HG02884 (cell line): ENCODE measurements around the gene CARHSP1.
"Not testable (repeated sequence)": the region's sequence is repeated elsewhere in the genome, so short reads cannot be mapped to it uniquely, and the experiment has no call there.

Source experiments
- ATAC-seq: cut with Tn5 transposase; IDR thresholded peaks from one replicate; pipeline ENCODE4 v1.9.1; 2021; ENCODE audit warnings: mild to moderate bottlenecking, moderate library complexity; ENCODE audit not compliant: unreplicated experiment

The CARHSP1 gene

DNA sequence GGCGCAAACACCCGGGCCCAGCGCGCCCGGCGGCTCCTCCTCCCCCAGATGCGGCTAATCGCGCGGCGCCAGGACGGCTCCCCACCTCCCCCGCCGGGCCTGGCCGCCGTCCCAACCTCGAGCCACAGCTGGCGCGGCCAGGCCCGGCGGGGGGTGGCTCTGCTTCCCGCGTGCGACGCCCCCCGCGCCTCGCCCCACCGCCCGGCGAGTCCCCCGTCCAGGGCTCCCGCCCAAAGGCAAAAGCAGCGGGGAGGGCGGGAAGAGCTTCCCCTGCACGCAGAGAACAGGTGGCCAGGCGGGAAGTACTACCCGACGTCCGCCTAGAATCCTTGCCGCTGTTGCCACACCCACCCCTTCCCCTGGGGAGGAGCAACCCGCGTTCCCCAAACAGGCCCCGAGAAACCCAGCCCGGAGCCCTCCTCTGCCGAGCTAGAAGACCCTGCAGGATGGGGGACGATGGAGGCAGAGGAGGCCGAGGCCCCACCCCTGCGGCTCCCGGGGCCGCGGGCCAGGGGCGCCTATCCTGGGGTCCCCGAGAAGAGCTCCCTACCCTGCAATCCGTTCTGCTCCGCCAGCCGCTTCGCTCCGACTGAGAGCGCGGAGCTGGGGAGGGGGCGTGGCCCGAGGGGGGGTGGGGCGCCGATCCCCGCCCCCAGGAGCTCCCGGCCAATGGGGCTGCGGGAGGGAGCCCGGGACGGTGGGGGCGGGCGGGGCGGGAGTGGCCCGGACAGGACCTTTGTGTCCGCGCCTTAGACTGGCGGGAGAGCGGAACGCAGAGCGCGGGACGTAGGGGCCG, at the start of gene CARHSP1:
Gene CARHSP1 (minus strand): TSS at position 591 of the 796 bp plus-strand sequence. CDS start 9,678 bp downstream, outside the sequence.
- ATAC-seq = peak; percentile 58

DNA sequence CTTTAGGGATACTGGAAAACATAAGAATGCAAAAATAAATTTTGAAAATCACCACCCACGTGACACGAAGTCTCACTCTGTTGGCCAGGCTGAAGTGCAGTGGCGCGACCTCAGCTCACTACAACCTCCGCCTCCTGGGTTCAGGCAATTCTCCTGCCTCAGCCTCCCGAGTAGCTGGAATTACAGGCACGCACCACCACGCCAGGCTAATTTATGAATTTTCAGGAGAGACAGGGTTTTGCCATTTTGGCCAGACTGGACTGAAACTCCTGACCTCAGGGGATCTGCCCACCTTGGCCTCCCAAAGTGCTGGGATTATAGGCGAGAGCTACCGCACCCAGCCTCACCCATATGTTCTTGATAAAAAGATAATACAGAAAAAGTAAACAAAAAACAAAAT, 48.5 kb upstream of the CARHSP1 start:
- ATAC-seq = not testable (repeated sequence)

DNA sequence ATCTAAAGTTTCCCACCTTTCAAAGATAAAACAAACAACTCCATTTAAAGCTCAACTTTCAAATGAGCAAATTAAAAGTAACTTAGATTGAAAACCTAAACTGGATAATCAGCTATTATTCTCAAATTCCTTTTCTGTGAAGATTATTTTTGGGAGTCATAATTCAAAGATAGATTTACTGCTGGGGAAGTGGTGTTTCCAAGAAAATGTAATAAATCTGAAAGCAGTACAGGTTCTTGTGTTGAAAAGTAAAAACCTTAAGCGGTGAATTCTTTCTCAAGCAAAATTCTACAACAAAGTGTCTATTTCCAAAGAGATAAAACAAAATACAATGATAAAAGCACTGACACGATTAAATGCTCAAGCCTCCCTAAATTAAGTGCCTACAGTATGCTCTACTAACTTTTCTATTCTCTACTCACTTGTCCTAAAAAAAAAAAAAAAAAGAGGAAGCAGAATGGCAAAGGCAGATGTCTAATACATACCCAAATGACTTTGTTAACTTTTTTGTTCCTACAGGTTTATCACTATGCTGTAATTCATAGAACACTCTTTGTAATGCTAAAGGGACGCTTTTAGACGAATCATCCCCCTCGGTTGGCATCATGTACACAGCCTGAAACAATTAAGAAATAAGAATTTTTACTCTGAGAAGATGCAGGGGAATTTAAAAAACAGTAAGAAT, 47.9 kb upstream of the CARHSP1 start:
- no peak for ATAC-seq

DNA sequence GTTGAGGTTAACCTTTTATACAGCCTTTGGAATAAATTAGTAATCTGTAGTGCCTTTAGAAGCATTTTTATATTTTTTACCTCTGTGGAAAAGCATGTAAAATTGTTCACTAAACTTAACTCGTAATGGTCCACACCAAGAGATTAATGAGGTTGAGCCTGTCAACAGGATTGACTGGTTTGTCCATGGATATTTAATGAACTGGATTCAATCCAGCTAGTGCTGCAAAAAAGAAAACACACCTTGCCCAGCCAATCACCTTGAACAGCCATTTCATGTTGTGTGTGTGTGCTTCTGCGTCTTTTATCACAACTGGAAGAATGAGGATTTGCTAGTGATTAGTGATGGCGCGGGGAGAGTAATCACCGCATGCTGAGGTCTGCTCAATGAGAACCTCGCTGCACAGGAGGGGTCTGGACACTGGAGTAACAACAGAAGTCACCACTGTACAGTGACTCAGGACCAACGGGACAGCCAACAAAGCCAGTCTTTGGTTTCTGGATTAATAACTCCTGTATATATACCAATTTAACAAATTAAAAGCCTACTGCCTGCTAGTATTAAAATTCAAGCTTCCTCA, 47.0 kb upstream of the CARHSP1 start:
- no peak for ATAC-seq

DNA sequence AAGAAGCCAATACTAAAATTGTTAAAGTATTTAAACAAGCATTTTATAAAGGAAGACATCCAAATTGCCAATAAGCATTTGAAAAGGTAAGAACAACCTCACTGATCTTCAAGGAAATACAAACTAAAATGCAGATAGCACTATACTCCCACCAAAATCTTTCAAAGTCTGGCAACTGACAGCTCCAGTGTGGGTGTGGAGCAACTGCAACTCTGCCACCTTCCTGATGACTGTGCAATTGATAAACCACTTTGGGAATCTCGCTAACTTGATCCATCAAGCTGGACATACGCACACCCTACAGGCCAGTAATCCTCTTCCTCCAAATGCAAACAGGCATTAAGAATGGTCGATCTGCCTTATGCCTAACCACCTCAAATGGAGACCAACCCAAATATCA, 45.3 kb upstream of the CARHSP1 start:
- ATAC-seq = no peak

DNA sequence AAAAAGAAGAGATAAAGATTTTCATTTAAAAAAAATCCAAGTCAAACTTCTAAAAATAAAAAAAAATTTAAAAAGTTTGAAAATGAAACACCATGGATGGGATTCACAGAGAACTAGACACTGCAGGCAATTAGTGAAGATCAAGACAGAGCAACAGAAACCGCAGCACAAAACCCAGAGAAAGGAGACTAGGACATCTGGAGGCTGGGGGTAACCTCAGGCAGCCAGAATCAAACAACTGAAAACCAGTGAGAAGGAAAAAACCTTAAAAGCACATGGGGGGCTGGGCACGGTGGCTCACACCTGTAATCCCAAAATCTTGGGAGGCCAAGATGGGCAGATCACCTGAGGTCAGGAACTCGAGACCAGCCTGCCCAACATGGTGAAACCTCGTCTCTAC, 44.0 kb upstream of the CARHSP1 start:
- ATAC-seq = no peak

DNA sequence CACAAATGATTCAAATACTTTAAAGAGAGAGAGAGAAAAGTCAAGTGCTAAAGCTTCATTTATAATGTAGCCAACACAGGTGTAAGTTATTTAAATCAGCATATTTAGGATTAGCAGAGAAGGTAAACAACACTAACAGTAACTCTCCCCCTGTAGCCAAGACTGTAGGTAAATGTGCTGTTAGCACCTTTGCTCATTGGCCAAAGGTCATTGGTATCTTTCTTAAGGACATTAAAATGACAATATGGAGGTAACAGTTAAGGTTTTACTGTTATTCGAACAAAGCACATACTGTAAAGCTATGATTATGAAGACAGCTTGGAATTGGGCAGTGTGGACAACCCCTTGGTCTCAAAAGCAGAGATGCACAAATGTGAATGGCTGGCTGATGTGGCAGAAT, 42.0 kb upstream of the CARHSP1 start:
- ATAC-seq = no peak

DNA sequence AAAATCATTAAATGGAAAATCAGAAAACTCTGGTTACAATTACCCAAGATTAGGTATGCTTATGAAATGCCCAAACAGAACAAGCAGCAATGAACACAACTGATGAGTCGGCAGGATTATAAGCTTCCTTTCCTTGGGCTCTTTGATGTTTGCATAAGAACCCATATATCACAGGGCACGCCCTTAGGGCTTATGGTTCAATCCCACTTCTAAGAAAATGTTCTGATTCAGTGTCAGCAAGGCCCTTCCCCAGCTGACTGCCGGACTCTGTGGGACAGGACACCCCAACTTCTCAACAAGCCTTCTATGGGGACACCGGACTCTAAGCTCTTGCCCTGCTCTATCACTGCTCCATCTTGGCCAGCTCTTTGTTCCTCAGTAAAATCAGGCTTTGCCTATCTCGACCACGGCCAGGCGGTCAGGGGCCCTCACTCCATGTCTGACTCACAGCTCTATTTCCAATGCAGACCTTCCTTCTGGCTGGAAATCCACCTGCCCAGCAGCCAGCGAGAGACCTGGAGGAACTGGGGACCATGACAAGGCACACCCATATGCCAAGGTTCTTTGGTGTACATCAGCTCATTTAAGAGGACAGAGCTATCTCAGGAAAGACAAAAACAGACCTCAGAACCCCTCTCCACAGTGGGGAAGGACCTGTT, 40.1 kb upstream of the CARHSP1 start:
- ATAC-seq = no peak

DNA sequence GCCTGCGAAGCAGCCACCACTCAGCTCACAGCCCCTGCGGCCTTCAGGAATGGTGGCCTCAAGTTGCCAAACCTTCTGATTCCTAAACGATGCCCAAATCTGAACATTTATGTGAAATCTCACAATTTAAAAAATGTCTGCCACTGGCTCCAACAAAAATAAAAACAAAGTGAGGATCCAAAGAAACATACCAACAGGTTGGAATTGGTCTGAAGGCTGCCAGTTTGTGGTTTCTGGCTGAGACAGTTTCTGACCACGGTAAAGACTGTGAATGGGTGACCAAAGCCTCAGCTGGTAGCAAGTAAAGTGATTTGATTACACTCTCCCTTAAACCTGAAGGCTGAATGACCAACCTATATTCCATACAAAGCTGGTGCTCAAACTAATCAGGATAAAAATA, 38.3 kb upstream of the CARHSP1 start:
- no peak for ATAC-seq

DNA sequence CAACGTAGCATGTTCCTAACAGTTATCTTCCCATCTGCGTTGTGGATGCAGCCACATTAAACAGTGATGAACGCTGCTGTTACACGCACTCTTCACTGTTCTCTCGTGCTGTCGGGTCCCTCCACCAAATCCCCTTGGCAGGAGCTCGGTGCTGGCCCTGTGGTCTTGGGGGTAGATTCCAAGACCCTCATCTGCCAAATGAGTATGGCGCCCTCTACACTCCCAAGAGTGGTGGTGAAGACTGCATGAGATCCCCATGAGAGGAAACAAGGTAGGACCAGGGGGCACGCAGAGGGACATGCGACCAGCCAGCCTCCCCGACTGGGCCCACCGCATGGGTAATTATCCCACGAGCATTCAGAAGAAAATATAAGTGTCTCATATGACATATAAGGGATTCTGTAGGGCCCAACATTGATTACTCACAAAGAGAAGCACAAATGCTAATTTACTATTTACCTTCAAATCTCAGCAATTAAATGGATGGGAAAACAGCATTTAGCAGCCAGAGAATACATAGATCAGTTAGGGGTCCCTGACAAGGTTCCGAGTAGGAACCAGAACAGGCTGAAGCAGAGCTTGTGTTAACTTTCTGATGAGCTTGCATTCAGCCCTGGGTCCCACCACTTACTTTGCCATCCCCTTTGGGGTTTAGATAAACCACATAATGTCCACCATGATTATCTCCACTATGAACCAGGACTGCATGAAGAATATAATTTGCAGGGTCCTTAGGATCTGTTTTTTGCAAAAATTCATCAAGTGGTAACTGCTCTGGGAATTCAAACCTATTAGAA, 37.2 kb upstream of the CARHSP1 start:
- ATAC-seq = no peak

DNA sequence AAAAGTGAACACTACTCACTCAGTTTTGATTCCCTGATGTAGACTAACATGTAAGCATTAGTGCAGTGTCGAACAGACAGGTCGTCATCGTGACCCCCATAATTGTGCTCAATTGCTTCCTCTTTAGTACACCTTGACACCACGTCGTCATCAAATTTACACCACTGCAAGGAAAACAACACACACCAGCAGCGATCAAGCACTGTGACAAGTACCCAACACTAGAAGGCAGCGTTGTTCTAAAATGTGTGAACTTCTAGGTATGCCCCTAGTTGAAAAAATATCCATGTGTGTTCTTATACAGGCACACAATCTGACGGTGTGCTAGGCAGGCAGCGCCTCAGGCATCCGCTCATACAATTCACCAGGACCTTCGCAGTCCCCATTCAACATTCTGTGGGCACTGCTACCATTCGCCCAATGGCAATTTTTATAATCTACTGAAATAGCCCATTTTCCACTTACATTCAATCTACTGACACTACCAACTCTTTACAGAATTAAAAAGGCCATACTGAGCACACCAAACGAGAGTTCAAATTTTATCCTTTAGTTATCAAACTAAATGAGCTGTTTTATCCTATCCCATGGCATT, 36.5 kb upstream of the CARHSP1 start:
- no peak for ATAC-seq

DNA sequence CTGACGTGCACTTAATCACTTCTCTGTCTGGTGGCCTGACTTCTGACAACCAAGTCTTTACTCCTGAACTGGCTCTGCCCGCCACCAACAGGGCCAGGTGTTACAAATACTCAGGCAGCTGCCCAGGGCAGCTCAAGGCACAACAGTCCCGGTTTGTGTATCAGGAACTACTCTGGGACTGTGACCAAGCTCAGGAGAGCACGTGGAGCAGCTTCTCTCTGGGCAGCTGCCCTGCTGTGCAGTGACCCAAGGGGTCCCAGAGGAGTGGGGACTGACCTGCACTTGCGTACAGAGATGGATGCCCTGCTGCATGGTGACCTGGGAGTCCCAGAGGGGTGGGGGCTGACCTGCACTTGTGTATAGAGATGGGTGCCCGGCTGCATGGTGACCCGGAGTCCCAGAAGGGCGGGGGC, 35.2 kb upstream of the CARHSP1 start:
- ATAC-seq = no peak

DNA sequence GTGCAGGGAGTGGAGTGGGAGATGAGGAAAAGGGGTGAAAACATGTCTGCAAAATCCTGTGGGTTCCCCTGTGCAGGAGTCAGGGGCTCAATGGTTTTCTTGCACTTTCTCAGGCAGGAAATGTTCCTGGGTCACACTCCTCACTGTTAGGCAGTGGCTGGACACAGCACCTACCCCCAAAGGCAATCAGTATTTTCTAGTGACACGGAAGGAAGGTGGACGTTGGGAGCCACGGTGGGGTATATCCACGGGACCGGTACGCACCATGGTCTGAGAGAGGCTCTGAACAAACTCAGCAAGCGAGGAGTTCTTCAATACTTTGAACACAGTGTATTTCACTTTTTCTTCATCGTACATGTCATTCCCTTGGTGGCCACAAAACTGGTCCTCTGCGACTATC, 34.2 kb upstream of the CARHSP1 start:
- no peak for ATAC-seq

DNA sequence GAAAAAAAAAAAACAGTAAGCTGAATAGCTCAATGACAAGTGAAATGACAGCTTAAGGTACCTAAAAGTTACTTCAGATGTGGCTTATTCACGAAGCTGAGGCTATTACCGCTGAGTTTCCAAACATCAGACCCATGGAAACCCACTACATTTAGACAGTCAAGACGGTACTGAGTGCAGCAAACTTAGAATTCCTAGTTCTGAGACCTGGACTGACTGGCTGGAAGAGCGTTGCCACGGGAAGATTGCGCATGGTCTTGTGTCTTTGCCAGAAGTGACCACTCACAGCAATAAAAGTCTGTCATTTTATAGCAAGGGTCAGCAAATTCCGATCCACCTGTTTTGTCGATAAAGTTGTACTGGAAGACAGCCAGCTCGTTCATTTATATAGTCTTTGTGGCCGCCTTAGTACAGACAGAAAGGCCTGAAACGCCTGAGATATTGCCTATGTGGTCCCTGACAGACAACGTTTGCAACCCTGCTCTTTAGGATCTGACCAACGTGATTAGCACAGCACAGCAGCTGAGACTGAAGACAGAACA, 32.6 kb upstream of the CARHSP1 start:
- no peak for ATAC-seq

DNA sequence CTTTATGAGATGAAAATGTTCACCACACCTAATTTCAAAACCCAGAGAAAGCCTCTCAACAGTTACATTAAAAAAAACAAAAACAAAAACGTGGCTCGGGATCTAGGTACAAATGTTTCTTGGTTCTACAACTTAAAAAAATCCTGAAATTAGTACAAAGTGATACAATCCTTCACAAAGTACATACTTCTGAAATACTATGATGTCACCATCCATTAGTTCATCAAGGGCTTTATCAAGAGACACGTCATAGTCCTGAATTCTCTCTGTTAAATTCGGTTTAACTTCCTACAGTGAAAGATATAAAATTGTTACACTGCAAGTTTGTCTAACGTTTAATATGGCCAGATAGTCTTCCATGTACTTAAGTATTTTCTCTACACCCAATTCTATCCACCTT, 31.5 kb upstream of the CARHSP1 start:
- no peak for ATAC-seq

DNA sequence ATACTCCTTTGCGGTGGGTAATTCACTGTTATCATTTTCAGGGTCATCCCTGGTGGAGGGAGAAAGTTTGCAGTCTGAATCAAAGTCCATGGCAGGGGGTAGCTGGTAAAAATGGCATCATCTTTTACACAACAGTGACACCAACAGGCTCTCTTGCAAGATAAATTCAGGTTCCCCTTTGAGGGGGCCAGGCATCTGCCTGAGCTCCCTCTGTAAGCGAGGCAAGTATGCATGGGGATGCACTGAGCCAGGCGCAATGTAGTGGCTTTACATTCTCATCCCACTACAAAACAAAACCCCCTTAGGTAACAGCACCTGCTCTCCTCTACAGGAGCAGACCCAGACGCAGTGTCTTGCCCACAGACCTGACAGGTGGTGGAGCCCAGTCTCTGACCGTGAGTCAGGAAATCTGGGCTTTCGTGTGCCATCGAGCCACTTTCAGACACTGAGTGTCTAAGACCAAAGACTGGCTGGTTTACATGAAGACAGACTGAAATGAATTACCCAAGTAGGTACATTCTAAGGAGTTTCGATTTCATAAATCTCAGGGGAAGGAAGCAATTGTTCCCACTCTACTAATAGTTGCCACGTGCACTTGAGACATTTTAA, 31.0 kb upstream of the CARHSP1 start:
- no peak for ATAC-seq

DNA sequence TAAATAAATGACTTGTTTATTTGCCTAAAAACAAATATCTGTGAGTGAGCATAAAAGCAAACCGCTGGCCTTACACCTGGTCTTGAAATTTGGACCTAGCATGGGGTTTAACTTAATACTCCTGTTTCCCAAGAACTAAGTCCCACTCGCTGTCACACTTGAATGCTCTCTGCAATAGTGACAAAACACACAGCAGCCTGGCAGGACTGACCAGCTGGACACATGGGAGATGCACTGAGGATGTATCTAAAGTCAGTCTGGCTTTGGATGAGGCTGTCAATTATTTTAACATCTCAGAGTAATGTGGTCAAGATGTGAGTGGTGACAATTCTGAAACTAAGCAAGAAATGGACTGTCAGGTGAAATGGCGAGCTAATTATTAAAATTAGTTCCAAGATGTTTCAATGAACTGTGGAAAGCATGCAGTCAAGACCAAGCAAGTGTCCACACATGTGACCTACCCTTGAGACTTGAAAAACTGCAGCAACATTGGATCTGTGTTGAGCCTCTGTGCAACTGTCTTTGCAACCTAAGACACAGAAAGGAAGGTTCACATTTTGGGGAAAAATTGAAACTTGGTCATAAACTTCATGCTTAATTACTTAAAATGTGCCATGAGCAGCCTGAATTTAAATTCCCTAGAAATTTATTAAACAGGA, 30.0 kb upstream of the CARHSP1 start:
- ATAC-seq = no peak

DNA sequence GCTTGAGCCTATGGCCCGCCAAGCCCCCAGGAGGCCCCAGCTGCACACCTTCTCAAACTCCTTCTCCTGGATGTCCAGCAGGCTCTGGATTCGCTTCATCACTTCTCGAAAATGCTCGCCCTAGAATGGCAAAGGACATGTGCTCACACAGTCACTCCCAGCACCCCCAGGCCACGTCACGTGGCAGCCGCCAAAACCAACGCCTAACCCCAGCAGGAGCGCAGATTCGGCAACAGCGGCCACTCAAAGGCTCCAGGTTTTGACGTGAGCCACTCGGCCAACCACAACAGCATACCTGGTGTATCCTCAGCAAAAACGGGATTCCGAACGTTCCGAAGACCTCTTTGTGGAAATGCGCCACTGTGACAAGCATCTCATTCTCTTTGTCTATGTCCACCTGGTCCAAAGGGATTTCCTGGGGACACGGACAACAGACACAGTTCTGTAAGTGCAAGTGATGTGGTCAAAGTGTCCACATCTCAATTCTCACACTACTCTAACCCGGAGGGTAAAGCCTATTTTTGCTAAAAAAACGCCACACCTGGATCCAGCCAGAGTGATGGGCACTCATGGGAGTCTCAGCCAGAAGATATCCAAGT, 26.0 kb upstream of the CARHSP1 start:
- ATAC-seq = no peak
